GF-D8 (cell line): ENCODE measurements around the gene MRPL44.
"Not testable (repeated sequence)": the region's sequence is repeated elsewhere in the genome, so short reads cannot be mapped to it uniquely, and the experiment has no call there.

ENCODE experiments used
- DNase-seq: peaks from one replicate; lab custom pipeline; 2025; lab: John Stamatoyannopoulos, UW

The MRPL44 gene

DNA sequence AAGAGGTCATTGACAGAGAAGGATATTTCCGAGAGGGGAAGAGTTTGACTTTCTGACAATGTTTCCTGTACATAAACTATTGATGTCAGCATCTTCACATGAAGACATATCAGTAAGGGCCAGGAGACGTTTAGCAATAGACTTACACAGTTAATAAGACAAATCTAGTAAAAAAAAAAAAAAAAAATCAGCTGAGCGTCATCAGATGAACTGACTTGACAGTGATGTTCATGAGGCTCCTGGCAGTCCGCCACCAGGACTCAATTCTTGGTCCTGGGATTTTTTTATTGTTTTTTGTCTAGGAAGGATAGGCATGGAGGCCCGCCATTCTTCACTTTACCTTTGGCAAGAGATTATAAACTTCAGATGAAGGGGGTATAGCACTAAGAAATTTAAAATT, 14.5 kb downstream of the MRPL44 start:
- no peak for DNase-seq

- no peak for DNase-seq
Observed at GRCh38 chr2:223972656-223973102, 15.4 kb downstream of the MRPL44 start.

DNA sequence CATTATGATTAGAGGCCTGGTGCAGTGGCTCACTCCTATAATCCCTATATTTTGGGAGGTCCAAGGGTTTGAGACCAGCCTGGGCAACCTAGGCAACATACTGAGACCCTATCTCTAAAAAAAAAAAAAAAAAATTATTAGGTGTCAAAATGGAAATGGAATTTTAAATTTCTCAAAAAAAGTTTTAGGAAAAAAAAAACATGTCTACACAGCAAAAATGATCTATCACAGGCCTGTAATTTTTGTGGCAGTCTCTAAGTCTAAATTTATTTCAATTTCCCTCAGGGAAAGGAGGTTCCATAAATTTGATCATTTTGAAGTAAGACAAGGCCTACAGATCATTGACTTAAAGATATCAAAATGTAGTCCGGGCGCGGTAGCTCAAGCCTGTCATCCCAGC, 16.3 kb downstream of the MRPL44 start:
- DNase-seq: no peak

- DNase-seq: no peak
Observed at GRCh38 chr2:223976635-223977226, 19.5 kb downstream of the MRPL44 start.

- DNase-seq: no peak
Observed at GRCh38 chr2:223978451-223978850, 21.2 kb downstream of the MRPL44 start.

- no peak for DNase-seq
Observed at GRCh38 chr2:223979730-223980396, 22.6 kb downstream of the MRPL44 start.

DNA sequence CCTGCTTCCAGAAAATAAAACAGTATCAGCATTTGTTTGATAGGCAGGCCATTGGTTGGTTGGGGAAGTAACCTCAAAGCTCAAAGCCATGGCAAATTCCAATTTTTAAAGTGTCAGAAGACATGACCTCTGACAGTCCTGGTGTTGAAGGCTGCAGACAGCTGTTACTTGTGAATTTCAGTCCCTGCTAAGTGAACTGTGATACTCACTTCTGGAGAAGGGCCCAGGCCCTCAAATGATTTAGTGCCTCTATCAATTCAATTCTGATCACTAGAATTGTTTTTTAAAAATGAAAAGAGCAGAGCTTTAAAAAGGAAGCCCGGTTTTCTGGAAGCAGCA, 23.1 kb downstream of the MRPL44 start:
- DNase-seq: no peak

DNA sequence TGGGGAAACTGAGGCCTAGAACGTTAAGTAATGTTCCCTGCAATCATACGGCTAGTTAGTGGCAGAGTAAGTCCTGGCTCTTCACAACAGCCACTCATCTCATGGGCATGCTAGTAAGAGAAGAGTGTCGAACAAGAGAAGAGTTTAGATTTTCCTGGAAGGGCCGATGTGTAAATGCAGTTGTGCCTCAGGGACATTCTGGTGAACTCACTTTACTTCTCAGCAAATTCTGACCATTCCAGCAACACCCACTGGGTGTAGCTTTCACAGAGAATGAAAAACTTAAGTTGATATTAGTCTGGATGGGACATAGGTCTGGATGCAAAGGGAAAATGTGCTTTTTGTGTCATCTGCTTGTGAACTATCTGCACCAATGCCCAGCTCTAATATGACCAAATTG, 23.5 kb downstream of the MRPL44 start:
- DNase-seq: no peak

GRCh38 chr2:223981241-223981640, 24.0 kb downstream of the MRPL44 start:
- no peak for DNase-seq

DNA sequence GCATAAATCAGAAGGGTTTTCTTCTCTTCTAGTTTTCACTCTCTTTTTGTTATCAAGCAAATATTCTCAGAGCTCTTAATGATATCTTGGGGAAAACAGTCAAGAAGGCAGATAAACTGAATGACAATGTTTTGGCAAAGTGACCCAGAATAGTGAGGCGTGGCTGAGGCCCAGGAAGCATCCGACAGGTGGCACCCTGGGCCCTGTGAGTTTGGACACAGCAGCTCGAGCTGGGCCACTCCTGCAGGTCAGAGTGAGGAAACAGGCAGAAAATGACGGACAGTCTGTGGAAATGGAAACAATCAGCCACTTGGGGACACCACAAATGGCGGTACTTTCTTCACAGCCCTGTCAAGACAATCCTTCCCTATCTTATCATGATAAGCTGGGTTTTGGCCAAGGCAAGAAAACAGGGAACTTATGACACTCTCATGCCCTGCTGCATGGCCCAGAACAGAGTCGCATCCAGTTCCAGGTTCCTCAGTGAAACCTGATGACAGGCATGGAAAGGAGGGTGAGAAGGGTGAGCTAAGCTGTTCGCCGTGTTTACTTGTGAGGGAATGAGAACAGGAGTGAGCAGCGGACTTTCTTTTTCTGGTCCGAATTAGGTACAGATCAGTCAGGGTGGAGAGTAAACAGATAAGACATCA, 32.1 kb downstream of the MRPL44 start:
- DNase-seq: no peak

DNA sequence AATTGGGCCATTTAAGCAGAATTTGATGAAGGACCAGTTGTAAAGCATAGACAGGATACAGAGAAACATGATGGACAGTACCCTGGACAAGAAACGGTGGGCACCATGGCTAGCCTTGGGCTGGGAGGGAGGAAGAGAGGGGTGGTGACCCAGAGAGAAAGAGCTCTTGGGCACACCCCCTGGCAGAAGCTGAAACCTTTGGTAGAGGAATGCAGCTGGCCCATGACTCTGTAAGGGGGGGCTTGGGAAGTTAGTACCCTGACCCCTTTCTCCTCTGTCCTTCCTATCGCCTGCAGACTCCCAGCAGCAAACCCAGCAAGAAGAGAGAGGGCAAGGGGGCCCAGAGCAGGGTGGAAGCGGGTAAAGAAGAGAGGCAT, 32.6 kb downstream of the MRPL44 start:
- no peak for DNase-seq

DNA sequence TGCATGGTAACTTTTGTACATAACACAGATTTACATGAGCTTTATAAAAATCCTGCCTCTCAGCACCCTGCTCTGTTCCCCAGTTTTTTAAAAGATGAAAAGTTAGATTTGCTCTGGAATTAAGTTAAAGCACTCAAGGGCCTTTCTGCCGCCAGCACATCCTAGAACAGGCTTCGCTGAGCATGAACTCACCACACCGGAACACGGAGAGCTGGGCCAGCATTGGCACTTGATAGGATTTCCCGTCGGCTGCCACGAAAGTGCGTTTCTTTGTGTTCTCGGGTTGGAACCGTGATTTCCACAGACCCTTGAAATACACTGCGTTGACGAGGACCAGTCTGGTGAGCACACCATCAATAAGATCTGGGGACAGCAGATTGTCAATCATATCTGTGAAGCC, 34.3 kb downstream of the MRPL44 start:
- no peak for DNase-seq

GRCh38 chr2:223993634-223994232, 36.5 kb downstream of the MRPL44 start:
- no peak for DNase-seq

DNA sequence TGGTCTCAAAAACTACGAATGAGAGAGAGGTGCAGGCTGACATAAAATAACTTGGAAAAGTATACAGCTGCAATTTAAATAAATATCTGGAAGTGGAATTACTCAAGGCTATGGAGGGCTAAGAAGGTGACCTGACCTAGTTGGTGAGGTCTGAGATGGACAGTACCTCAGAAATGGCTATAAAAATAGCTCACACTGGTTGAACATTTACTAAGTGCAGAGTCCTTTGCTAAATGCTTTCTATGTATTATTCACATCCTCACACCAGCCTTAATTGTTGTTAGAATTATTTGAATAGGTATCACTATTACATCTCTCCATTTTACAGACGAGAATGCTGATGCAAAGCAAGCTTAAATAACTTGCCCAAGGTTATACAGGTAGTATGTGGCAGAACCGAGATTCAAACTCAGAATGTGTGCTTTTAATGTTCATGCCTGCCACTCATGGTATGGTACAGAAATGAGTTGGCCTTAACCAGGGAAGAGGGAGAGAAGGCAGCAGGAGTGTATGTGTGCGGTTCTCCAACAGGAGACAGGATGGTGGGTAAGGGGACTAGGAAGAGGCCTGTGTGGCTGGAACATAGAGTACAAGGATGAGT, 37.4 kb downstream of the MRPL44 start:
- no peak for DNase-seq

GRCh38 chr2:223995569-223995968, 38.3 kb downstream of the MRPL44 start:
- DNase-seq: no peak

GRCh38 chr2:223996391-223996790, 39.1 kb downstream of the MRPL44 start:
- no peak for DNase-seq

GRCh38 chr2:223997938-223998337, 40.7 kb downstream of the MRPL44 start:
- no peak for DNase-seq

- DNase-seq: no peak
Observed at GRCh38 chr2:223998948-223999347, 41.7 kb downstream of the MRPL44 start.

GRCh38 chr2:223999862-224000261, 42.6 kb downstream of the MRPL44 start:
- no peak for DNase-seq

DNA sequence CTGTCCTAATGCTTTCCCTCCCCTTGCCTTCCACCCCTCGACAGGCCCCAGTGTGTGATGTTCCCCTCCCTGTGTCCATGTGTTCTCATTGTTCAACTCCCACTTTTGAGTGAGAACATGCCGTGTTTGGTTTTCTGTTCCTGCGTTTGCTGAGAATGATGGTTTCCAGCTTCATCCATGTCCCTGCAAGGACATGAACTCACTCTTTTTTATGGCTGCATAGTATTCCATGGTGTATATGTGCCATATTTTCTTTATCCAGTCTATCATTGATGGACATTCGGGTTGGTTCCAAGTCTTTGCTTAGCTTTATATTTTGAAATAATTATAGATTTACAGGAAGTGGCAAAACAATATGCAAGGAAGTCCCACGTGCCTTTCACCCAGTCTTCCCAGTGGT, 43.4 kb downstream of the MRPL44 start:
- not testable (repeated sequence) for DNase-seq

DNA sequence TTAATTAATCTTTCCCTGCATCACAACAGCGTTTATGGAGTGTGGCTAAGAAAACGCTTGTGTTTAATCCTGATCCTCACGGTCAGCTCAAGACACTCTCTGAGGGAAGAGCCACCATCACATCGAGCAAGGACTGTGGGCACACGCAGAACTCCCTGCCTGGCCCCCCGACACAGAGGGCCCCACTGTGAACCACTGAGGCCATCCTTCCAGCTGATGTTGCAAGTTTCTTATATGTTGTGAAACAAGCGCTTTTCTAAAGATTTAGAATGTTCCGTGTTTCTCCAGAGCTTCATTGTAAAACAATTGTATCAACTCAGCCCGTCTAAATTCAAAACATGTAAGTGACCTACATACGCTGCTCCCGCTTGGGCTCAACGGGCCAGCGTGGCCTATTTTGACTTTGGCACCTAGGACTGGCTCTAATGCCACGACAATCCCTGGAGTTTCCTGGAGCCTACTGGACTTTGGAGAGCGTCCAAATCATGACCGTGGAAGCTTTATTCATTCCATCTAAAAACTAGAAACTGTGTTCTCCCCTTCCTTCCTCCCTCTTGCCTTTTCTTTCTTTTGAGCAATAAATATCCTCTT, 46.9 kb downstream of the MRPL44 start:
- no peak for DNase-seq

DNA sequence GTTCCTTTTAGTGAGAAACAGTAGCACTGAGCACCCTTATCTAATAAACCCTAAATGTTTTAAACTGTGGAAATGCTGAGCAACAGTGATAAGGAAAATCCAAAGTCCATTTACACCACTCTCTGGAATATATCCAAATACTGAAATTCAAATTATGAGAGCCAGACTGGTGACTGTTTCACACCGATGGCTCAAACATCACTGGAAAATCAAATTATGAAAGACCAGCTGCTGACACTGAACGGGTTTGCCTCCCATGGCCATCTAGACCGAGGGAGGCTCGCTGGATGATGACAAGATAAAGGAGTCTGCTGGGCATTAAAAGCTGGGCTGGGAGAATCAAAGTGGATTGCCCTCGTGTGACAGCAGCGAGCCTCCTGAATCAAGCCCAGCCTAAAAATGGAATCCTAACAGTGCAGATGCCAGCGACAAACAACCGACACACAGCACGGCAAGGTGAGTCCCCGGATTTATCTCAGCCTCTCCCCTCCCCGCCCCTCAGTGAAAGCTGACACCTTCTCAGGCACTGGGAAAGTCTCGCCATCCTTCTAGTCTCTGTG, 51.5 kb downstream of the MRPL44 start:
- no peak for DNase-seq
